ENCODE measurements around the gene FHAD1.

- TF ChIP-seq TCF12 (IDR thresholded peaks at IDR 0.05; ENCODE audit: low read depth), result no peak
- no peak for TF ChIP-seq EP300 (IDR thresholded peaks at IDR 0.05; ENCODE audit: borderline replicate concordance)
- TF ChIP-seq CEBPB (IDR thresholded peaks at IDR 0.05), result no peak
- TF ChIP-seq REST (IDR thresholded peaks at IDR 0.05; ENCODE audit: low read depth), result no peak
- no peak for TF ChIP-seq TAF1 (IDR thresholded peaks at IDR 0.05; ENCODE audit: low read depth)
- TF ChIP-seq ZBTB7A (IDR thresholded peaks at IDR 0.05; ENCODE audit: low read depth), result no peak
- no peak for TF ChIP-seq USF1 (IDR thresholded peaks at IDR 0.05)
- TF ChIP-seq YY1 (IDR thresholded peaks at IDR 0.05; ENCODE audit: low read depth), result no peak
- no peak for TF ChIP-seq EGR1 (IDR thresholded peaks at IDR 0.05)
- TF ChIP-seq RAD21 (IDR thresholded peaks at IDR 0.05; ENCODE audit: low read depth), result no peak
- no peak for TF ChIP-seq MAX (IDR thresholded peaks at IDR 0.05)
- no peak for TF ChIP-seq FOXM1 (IDR thresholded peaks at IDR 0.05; ENCODE audit: borderline replicate concordance, low read depth)
- no peak for TF ChIP-seq CREB1 (IDR thresholded peaks at IDR 0.05; ENCODE audit: low read depth)
These were observed 85.5 kb downstream of the FHAD1 start for GRCh38 chr1:15332525-15332924.
